ENCODE data around the gene TNS4. TPM values are rescaled to one million over a fixed set of nuclear protein-coding genes. Genes with fewer than 3 reads are reported as not detected.

TNS4 gene
- total and polyA plus RNA-seq, 8 donors, result 0.03 to 1.6 (median 0.18) TPM; not detected in 2

DNA sequence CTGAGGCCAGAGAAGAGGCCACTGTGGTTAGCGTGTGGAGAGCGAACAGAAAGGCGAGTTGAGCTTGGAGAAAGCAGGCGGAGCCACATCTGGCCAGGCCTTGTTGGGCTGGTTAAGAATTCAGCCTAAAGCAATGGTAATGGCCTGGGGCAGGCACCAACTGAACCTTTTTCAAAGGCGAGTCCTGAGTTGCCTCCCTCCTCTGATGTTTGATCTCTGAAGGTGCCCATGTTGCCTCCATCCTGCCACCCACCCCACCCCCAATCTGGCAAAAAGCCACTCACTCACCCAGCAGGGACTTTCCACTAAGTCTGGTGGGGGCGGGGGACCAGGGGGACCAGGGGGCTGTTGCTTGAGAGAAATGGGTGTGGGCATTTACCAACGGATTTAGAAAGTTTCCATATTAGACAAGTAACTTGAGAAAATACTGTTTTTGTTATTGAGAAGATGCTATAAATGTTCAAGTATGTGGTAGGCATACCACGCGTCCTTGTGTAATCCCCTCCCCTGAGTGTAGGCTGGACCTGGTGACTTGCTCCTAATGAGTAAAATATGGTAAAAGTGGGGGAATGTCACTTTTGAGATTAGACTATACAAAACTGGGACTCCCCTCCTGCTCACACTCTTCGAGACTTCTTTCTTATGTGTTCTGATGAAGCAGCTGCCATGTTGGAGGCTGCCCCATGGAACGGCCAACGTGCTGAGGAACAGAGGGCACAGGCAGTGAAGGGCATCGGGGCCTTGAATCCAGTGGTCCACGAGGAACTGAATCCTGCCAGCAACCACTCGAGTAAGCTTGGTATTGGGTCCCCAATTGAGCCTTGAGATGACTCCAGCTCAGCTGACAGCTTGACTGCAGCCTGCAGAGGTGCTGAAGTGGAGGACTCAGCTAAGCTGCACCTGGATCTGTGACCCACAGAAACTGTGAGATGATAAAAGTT, 29.9 kb upstream of the TNS4 start:
- Histone ChIP-seq H3K36me3 (no peaks in the 10 kb centered on the region), H3K27ac (peak overlapping the region in 1 of 2 donors; percentile 23), H3K4me1 (peaks cover 19 to 32% of the 10 kb centered on the region in 2 donors), H3K4me3 (no peak overlapping the region), H3K9me3 (no peaks in the 10 kb centered on the region), H3K27me3 (no peaks in the 10 kb centered on the region)
- intact Hi-C loops (cut with DNase I), result loop anchor here in 1 of 2 donors (5.0 kb wide), 2 partner anchors 89 to 169 kb away; partner anchors contain the start of genes GJD3 and IGFBP4
- DNase-seq (peak in 1 of 4 donors; percentile 28), ATAC-seq (no peak)
- TF ChIP-seq, protein P1, sequence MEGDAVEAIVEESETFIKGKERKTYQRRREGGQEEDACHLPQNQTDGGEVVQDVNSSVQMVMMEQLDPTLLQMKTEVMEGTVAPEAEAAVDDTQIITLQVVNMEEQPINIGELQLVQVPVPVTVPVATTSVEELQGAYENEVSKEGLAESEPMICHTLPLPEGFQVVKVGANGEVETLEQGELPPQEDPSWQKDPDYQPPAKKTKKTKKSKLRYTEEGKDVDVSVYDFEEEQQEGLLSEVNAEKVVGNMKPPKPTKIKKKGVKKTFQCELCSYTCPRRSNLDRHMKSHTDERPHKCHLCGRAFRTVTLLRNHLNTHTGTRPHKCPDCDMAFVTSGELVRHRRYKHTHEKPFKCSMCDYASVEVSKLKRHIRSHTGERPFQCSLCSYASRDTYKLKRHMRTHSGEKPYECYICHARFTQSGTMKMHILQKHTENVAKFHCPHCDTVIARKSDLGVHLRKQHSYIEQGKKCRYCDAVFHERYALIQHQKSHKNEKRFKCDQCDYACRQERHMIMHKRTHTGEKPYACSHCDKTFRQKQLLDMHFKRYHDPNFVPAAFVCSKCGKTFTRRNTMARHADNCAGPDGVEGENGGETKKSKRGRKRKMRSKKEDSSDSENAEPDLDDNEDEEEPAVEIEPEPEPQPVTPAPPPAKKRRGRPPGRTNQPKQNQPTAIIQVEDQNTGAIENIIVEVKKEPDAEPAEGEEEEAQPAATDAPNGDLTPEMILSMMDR (IDR thresholded peaks at IDR 0.05), result no peak

DNA sequence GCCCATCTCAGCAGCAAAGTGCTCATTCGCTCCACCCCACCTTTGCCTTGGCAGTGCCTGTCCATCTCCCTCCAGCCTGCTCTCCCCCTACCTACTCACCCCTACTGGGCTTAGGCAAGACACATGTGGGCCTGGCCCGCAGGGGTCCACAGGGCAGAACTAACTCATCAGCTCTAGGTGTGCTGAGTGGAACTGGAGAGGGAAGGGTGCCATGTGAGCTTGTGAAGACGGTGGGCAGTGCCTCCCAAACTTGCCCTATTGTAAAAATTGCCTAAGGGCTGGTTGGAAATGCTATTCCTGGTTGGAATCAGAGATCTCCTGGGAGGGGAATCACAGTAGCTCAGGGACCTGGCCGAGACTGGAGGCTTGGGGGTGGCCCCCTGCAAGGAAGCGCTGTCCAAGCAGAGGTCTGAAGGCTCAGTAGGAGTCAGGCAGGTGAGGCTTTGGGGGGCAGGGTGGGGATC, 29.1 kb upstream of the TNS4 start:
- Histone ChIP-seq H3K27ac (no peak overlapping the region), H3K9me3 (peaks cover 0 to under 1% of the 10 kb centered on the region in 2 donors), H3K4me1 (peaks cover 14 to 25% of the 10 kb centered on the region in 2 donors), H3K36me3 (no peaks in the 10 kb centered on the region), H3K27me3 (no peaks in the 10 kb centered on the region), H3K4me3 (no peak overlapping the region)
- intact Hi-C loops (cut with DNase I), result loop anchor here in 1 of 2 donors (5.0 kb wide), 2 partner anchors 88 to 168 kb away; partner anchors contain the start of genes GJD3 and IGFBP4
- ATAC-seq (no peak), DNase-seq (peak in 1 of 4 donors; percentile 15)
- TF ChIP-seq, protein P1 (IDR thresholded peaks at IDR 0.05), result no peak

DNA sequence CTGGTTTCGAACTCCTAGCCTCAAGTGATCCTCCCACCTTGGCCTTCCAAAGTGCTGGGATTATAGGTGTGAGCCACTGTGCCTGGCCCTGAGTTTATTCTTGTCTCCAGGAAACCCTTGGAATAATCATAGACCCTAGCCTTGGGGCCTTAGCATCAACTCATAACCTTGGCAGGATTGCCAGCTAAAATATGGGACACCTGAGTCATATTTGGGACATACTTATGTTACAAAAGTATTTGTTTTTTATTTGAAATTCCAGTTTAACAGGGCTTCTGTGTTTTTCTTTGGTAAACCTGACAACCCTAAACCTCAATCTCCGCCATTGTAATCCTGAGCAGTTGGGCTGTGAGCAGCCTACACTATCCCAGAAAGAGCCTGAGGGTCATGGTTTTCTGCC, 28.6 kb upstream of the TNS4 start:
- TF ChIP-seq, protein P1 (IDR thresholded peaks at IDR 0.05), result no peak
- H3K27ac ChIP-seq, result no peak overlapping the region
- no peaks in the 10 kb centered on the region for H3K36me3 ChIP-seq
- no peak overlapping the region for H3K4me3 ChIP-seq
- ATAC-seq (no peak), DNase-seq (peak in 1 of 4 donors; percentile 3)
- H3K4me1 ChIP-seq, result peaks cover 14 to 24% of the 10 kb centered on the region in 2 donors
- H3K27me3 ChIP-seq, result no peaks in the 10 kb centered on the region
- intact Hi-C loops (cut with DNase I), result loop anchor here in 1 of 2 donors (5.0 kb wide), 2 partner anchors 88 to 168 kb away; partner anchors contain the start of genes GJD3 and IGFBP4
- H3K9me3 ChIP-seq, result peaks cover 0 to 7% of the 10 kb centered on the region in 2 donors

DNA sequence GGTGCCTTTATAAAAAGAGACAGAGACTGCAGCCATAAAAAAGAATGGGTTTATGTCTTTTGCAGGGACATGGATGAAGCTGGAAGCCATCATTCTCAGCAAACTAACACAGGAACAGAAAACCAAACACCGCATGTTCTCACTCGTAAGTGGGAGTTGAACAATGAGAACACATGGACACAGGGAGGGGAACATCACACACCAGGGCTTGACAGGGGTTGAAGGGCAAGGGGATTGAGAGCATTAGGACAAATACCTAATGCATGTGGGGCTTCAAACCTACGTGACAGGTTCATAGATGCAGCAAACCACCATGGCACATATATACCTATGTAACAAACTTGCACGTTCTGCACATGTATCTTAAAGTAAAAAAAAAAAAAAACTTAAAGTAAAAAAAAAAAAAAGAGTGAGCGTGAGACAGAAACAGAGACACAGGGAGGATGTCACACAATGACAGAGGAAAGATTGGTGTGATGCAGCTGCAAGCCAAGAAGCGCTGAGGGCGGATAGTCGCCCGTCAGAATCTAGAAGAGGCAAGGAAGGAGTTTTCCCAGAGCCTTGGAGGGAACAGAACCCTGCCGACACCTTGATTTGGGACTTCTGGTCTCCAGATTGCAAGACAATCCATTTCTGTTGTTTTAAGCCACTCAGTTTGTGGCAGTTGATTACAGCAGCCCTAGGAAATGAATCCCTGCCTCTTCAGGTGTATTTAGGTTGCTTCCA, 27.4 kb upstream of the TNS4 start:
- H3K36me3 ChIP-seq, result no peaks in the 10 kb centered on the region
- H3K4me3 ChIP-seq, result no peak overlapping the region
- no peak for ATAC-seq
- peaks cover 11 to 19% of the 10 kb centered on the region in 2 donors for H3K4me1 ChIP-seq
- peaks cover 0 to 7% of the 10 kb centered on the region in 2 donors for H3K9me3 ChIP-seq
- TF ChIP-seq, protein P1 (IDR thresholded peaks at IDR 0.05), result no peak
- no peaks in the 10 kb centered on the region for H3K27me3 ChIP-seq
- peak in 1 of 4 donors; percentile 20 for DNase-seq
- H3K27ac ChIP-seq, result no peak overlapping the region
- intact Hi-C loops (cut with DNase I), result no loop called here
